GM12874 (cell line): ENCODE data around the gene SLC7A1.

Experiments
- TF ChIP-seq, protein P1 (sequence below): IDR thresholded peaks from 2 replicates; pipeline ENCODE4 v1.5.1; 2011; ENCODE audit warnings: low read depth, mild to moderate bottlenecking, control low read depth, low read length, moderate library complexity; ENCODE audit not compliant: insufficient read depth

The SLC7A1 gene

DNA sequence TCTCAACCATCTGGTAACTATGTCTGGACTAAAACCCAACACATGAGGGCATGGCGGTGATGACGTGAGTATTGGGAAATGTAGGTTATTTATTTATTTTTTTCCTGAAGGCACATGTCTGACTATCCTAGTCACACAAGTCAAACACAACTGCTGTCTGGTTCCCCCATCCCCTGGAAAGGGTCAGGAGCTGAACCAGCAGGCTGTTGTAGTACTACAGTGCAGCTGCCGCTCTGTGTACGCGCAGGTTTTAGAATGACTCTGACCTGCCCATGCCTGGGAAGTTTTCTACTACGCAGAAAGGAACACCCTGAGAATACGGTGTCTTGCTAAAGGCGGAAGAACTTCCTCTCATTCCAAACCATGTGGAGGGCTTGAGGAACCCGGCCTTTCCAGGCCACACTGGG, 1.2 kb downstream of the SLC7A1 start:
- TF ChIP-seq, protein P1, sequence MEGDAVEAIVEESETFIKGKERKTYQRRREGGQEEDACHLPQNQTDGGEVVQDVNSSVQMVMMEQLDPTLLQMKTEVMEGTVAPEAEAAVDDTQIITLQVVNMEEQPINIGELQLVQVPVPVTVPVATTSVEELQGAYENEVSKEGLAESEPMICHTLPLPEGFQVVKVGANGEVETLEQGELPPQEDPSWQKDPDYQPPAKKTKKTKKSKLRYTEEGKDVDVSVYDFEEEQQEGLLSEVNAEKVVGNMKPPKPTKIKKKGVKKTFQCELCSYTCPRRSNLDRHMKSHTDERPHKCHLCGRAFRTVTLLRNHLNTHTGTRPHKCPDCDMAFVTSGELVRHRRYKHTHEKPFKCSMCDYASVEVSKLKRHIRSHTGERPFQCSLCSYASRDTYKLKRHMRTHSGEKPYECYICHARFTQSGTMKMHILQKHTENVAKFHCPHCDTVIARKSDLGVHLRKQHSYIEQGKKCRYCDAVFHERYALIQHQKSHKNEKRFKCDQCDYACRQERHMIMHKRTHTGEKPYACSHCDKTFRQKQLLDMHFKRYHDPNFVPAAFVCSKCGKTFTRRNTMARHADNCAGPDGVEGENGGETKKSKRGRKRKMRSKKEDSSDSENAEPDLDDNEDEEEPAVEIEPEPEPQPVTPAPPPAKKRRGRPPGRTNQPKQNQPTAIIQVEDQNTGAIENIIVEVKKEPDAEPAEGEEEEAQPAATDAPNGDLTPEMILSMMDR: no peak

DNA sequence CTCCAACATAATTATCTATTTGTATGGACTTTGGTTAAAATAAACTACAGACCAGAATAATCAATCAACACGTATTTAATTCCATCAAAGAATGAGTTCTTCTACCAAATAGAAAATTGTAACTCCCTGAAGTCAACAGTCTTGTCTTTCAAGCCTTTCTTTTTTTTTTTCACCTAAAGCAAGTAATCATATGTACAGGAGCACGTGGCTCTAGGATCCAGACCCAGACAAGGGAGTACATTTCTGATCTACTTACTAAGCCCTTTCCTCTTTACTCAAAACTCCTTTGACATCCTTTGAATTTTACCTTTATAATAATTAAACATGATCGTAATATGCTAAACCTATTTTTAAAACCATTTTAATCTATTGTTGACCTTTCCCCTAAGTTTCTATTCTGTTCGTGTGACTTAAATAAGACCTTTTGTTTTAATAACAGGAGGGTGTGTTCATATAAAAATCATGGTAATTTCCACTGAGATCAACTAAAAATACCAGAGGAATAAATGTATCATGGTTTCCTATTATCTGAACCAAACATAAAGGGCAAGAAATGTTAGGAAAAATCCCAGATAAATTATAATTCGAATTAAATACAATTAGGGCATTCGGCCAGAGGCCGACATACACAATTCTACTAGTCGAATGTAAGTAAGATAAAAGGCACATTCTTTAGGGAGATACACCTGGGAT, 1.7 kb downstream of the SLC7A1 start:
- TF ChIP-seq, protein P1: no peak

DNA sequence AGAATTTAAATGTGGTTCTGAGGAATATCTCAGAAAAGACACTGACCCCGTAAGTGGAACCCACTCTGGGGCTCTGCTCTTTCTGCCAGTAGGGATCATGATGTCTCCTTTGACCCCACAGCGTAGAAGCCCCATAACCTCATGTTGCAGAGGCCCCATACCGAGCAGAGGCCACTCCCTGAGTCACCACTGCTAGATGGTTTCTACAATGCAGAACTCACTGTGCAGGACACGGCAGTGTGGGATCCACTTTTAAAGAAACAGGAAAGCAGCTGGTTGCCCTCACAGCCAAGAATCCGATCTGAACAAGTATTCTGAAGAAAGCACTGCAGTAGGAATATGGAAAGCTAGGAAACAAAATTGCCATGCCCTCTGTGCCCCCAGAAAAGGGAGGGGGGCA, 4.2 kb downstream of the SLC7A1 start:
- TF ChIP-seq, protein P1: no peak

DNA sequence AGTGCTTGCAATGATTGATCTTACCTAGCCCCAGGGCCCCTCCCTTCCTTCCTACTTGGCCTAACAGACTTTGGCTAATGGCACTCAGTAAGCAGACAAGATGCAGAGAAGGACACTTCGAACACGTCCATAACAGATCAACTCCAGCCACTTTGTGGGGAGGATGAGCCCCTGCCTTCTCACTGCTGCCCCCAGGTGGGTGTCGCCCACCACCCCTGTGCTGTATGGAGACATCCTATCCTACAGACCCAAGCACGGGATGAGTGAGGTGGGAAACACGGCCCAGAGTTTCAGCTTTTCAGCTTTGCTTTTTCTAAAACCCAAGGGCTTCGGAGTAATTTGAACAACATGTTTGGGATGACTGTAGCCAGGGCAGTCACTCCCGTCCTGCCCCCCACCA, 5.5 kb downstream of the SLC7A1 start:
- TF ChIP-seq, protein P1: no peak

DNA sequence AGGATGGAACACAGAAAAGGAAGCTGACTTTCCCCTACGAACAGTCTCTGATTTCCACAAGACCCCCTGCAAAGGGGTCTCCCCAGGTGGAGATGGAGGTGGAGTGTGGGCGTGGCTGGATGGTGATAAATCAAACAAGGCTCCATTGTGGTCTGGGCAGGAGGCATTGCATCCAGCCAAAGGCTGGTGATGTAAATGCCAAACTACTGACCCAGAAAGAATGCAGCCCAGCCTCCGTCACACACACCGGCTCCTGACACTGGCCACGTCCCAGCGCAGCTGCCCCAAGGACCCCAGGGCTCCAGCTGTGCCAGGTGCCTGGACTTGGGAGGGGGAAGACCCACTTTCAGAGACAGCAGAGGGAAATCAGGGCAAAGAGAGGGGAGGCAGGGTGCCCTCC, 6.3 kb downstream of the SLC7A1 start:
- TF ChIP-seq, protein P1: no peak

DNA sequence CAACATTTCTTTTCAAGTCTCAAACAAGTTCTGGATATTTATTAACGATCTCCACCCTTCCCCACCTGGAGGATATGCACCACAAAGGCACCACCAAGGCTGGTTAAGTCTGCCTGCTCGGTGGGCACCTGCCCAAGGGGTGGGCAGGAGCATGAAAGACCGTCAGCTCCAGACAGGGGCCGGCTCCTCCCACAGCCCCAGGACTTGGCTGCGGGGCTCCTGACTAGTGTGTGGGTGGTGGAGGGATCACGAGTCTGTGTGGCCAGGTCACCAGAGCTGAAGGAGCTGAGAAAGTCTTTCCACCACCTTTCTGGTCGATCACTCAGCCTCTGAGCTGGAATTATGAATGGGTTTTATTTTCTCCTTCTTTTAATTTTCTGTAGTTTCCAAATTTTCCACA, 7.8 kb downstream of the SLC7A1 start:
- TF ChIP-seq, protein P1: no peak

DNA sequence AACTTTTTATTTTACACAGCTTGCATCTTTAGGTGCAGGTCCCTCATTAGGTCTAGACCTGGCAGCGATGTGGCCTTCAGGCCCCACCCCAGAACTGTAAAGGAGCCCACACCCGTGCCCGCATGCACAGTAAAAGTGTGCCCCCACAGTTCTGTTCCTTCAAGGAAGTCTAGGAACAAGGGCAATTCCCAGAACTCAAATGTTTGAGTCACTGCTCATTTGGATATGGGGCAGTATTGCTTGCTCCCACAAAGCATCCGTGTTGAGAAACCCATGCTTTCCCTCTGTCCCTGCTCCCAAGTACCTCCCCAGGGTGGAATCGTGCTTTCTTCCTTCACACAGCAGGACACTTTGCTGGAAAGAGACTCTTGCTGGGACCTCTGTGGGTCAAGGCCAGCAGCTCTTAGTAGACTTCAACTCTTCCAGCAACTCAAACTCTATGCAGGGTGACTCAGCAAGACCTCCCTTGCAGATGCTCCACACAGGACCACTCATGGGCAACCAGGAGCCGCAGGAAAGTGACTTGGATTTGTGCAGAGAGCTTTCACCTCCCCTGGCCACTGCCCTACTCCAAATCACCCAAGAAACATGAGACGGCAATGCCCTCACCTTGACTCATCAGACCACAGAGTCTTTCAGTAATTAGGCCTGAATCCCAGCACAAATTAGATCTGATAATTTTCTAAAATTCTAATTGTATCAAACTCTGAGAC, 12.3 kb downstream of the SLC7A1 start:
- TF ChIP-seq, protein P1: no peak
